OCI-LY1 (cell line): ENCODE data around the gene LY6G5C.

Source experiments
- H2AFZ ChIP-seq: fragments of 200-600 bp; sonication (generic), shearing (Covaris generic); 2 replicates; pipeline ENCODE4 v1.6.0; 2014; ENCODE audit warnings: antibody characterized with exemption, mild to moderate bottlenecking, low read length
- H3F3A ChIP-seq: fragments of 200-600 bp; sonication (generic), shearing (Covaris generic); 2 replicates; pipeline ENCODE4 v1.6.0; 2014; ENCODE audit warnings: mild to moderate bottlenecking, antibody characterized with exemption, low read length, moderate library complexity; ENCODE audit not compliant: insufficient read depth
- H3K27ac ChIP-seq: fragments of 200-600 bp; sonication (generic); 2 replicates; pipeline ENCODE4 v1.5.1; 2014; ENCODE audit warnings: low read length, mixed run types, mild to moderate bottlenecking, low read depth; ENCODE audit not compliant: poor library complexity, severe bottlenecking
- H3K27me3 ChIP-seq: fragments of 200-600 bp; sonication (generic); 2 replicates; pipeline ENCODE4 v1.6.0; 2014; ENCODE audit warnings: antibody characterized with exemption, mild to moderate bottlenecking, low read length, moderate library complexity; ENCODE audit not compliant: insufficient read depth
- H3K36me3 ChIP-seq: fragments of 200-600 bp; sonication (generic); 2 replicates; pipeline ENCODE4 v1.6.1; 2014; ENCODE audit warnings: mild to moderate bottlenecking, antibody characterized with exemption, low read length, moderate library complexity, mixed read lengths; ENCODE audit not compliant: insufficient read depth
- H3K4me1 ChIP-seq: fragments of 200-600 bp; sonication (generic); 2 replicates; pipeline ENCODE4 v1.5.1; 2014; ENCODE audit warnings: mild to moderate bottlenecking, low read length, moderate library complexity; ENCODE audit not compliant: insufficient read depth, severe bottlenecking
- H3K4me2 ChIP-seq: fragments of 200-600 bp; sonication (generic), shearing (Covaris generic); 2 replicates; pipeline ENCODE4 v1.6.1; 2014; ENCODE audit warnings: low read length
- H3K4me3 ChIP-seq: fragments of 200-600 bp; sonication (generic); 2 replicates; pipeline ENCODE4 v1.5.1; 2014; ENCODE audit warnings: low read length, low read depth, mild to moderate bottlenecking, mixed read lengths; ENCODE audit not compliant: poor library complexity, severe bottlenecking
- H3K79me2 ChIP-seq: fragments of 200-600 bp; shearing (Covaris generic); 2 replicates; pipeline ENCODE4 v1.6.1; 2016; ENCODE audit warnings: mixed run types, low read length, mixed read lengths; ENCODE audit not compliant: insufficient read depth
- H3K9ac ChIP-seq: fragments of 200-600 bp; sonication (generic), shearing (Covaris generic); 2 replicates; pipeline ENCODE4 v1.6.1; 2014; ENCODE audit warnings: mild to moderate bottlenecking, low read length, mixed read lengths
- H3K9me2 ChIP-seq: fragments of 200-600 bp; sonication (generic), shearing (Covaris generic); 2 replicates; pipeline ENCODE4 v1.6.1; 2014; ENCODE audit warnings: low read depth, mild to moderate bottlenecking, low read length, mixed read lengths
- H3K9me3 ChIP-seq: fragments of 200-600 bp; shearing (Covaris generic); 2 replicates; pipeline ENCODE4 v1.6.1; 2014; ENCODE audit warnings: low read length, mixed read lengths
- H4K20me1 ChIP-seq: fragments of 200-600 bp; sonication (generic), shearing (Covaris generic); 2 replicates; pipeline ENCODE4 v1.6.0; 2016; ENCODE audit warnings: mild to moderate bottlenecking, low read length; ENCODE audit not compliant: insufficient read depth
- EZH2 ChIP-seq: fragments of 200-600 bp; sonication (generic), shearing (Covaris generic); IDR thresholded peaks from 2 replicates; pipeline ENCODE4 v1.8.0; 2017; ENCODE audit warnings: borderline replicate concordance, mixed run types, mild to moderate bottlenecking, antibody characterized with exemption, low read length, moderate library complexity, mixed read lengths
- TF ChIP-seq, protein P1 (sequence below): fragments of 200-600 bp; sonication (generic), shearing (Covaris generic); IDR thresholded peaks from 2 replicates; pipeline ENCODE4 v1.5.1; 2017; ENCODE audit warnings: mild to moderate bottlenecking, antibody characterized with exemption, low read length, moderate library complexity, mixed read lengths

Gene LY6G5C

DNA sequence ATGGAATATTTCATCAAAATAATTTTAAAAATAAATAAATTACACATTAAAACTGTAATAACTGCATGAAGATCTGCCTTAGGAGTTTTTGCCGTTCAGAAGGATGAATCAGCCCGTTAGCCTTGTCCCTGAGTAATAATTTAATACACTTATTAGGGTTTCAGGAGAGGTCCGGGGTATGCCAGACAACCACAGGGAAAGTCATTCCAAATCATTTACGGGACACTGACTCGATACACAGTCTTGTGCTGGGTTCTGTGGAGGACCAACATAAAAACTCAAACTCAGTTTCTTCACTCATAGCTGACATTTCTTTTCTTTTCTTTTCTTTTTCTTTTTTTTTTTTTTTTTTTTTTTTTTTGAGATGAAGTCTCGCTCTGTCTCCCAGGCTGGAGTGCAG lies 25.1 kb upstream of the LY6G5C start:
- Histone ChIP-seq H3K4me2 (no peak overlapping the region), H3K4me1 (peaks cover 21% of the 10 kb centered on the region), H3K27me3 (0 out of 2 replicates have a peak, but pooled peaks cover 4% of the 10 kb centered on the region)

DNA sequence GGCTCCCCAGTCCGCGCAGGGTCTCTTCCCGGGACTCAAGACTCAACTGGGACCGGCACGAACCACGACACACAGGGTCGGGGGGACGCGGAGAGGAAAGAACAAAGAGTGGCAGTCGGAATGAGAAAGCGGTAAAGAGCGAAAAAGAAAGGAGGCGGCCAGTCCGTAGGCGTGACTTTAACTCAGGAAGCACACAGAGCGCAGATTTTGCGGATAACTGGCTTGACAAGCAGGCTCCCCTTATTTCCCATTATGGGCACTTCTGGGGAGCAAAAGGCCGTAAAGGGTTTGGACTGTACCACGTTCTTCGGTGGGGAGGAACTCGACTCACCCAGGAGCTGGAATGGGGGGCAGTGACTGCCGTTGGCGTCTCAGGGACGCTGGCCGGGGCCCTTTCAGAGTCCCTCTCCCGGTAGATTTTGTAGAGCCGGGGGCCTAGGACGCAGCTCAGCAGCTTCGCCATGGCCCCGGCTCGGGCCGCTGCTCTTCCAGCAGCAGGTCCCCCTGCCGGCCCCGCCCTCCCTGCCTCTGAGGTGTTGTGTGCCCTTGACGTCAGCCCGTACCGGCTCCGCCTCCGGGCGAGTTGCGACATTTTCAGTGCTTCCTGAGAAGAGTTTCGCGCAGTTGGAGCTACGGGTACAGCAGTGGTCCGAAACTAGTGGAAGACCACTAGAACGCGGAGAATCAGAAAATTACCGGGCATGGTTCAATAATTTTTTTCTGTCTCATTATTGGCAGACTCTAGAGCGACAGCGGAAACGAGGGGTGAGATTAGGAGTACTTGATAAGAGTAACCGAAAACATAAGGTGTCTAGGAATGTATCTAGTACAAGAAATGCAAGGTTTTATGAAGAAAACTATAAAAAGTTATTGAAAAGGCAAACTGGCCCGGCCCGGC lies 22.2 kb upstream of the LY6G5C start, which contains the start of gene ABHD16A:
TSS of gene ABHD16A (minus strand) at position 506 of the 898 bp plus-strand sequence. CDS start at position 463, 43 bp downstream.
- H3K27ac ChIP-seq = peak within 1 kb of the TSS; percentile 54
- no peaks in the 10 kb centered on the region for H3K9me2 ChIP-seq
- TF ChIP-seq, protein P1, sequence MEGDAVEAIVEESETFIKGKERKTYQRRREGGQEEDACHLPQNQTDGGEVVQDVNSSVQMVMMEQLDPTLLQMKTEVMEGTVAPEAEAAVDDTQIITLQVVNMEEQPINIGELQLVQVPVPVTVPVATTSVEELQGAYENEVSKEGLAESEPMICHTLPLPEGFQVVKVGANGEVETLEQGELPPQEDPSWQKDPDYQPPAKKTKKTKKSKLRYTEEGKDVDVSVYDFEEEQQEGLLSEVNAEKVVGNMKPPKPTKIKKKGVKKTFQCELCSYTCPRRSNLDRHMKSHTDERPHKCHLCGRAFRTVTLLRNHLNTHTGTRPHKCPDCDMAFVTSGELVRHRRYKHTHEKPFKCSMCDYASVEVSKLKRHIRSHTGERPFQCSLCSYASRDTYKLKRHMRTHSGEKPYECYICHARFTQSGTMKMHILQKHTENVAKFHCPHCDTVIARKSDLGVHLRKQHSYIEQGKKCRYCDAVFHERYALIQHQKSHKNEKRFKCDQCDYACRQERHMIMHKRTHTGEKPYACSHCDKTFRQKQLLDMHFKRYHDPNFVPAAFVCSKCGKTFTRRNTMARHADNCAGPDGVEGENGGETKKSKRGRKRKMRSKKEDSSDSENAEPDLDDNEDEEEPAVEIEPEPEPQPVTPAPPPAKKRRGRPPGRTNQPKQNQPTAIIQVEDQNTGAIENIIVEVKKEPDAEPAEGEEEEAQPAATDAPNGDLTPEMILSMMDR = no peak
- no peak for TF ChIP-seq EZH2
- H3K9me3 ChIP-seq = no peaks in the 10 kb centered on the region
- H3K4me3 ChIP-seq = peak within 1 kb of the TSS; percentile 85
- no peaks in the 10 kb centered on the region for H3K27me3 ChIP-seq
- peak within 1 kb of the TSS; percentile 91 for H3K4me2 ChIP-seq
- H3K4me1 ChIP-seq = peaks cover 23% of the 10 kb centered on the region
- peak within 1 kb of the TSS; percentile 30; the same call in 1 of the 2 replicates for H2AFZ ChIP-seq
- no peaks in the 10 kb centered on the region for H3F3A ChIP-seq
- H3K36me3 ChIP-seq = peaks cover 6% of the 10 kb centered on the region; the same call in 1 of the 2 replicates
- H3K9ac ChIP-seq = peak within 1 kb of the TSS; percentile 89
- H4K20me1 ChIP-seq = no peaks in the 10 kb centered on the region
- H3K79me2 ChIP-seq = 0 out of 2 replicates have a peak, but pooled peaks cover 5% of the 10 kb centered on the region

More for the DNA sequence above, 25.1 kb upstream of the LY6G5C start:
- Histone ChIP-seq H3K79me2 (0 out of 2 replicates have a peak, but pooled peaks cover 5% of the 10 kb centered on the region), H3K9me3 (no peaks in the 10 kb centered on the region), H3K4me3 (no peak overlapping the region), H2AFZ (no peak overlapping the region), H3F3A (no peaks in the 10 kb centered on the region), H3K27ac (no peak overlapping the region), H3K9me2 (no peaks in the 10 kb centered on the region), H3K9ac (no peak overlapping the region), H4K20me1 (no peaks in the 10 kb centered on the region), H3K36me3 (no peaks in the 10 kb centered on the region)
- TF ChIP-seq, protein P1 = no peak
- no peak for TF ChIP-seq EZH2

DNA sequence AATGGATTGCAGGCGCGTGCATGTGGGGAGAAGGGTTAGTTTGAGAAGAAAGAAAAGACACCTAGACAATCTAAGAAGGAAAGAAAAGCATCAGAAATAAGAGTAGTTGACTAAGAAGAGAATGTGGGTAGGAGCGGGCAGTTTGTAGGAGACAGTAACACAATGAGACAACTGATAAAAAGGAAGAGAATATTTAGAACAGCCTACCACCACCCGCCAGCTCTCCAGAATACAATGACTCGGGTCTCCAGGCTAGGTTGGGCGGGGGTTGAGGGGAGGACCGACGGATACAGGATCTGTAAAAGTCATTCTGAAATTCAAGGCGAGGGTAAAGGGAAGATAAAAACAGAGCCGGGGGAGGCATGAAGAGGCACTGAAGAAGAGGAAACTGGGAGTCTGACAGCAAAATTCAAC lies 21.5 kb upstream of the LY6G5C start:
- Histone ChIP-seq H3K79me2 (0 out of 2 replicates have a peak, but pooled peaks cover 5% of the 10 kb centered on the region), H3K27me3 (no peaks in the 10 kb centered on the region), H3K4me1 (peaks cover 23% of the 10 kb centered on the region), H3K36me3 (peaks cover 6% of the 10 kb centered on the region; the same call in 1 of the 2 replicates), H3K27ac (peak overlapping the region; percentile 54), H3K4me2 (peak overlapping the region; percentile 91), H3F3A (no peaks in the 10 kb centered on the region), H3K9me2 (no peaks in the 10 kb centered on the region), H3K9ac (peak overlapping the region; percentile 89), H3K9me3 (no peaks in the 10 kb centered on the region), H3K4me3 (peak overlapping the region; percentile 85), H2AFZ (no peak overlapping the region), H4K20me1 (no peaks in the 10 kb centered on the region)
- TF ChIP-seq EZH2 = no peak
- TF ChIP-seq, protein P1 = no peak
